CD1c-positive myeloid dendritic cell (primary cell): ENCODE data around the gene FGF18.
"Not testable (repeated sequence)": the region's sequence is repeated elsewhere in the genome, so short reads cannot be mapped to it uniquely, and the experiment has no call there.

Source experiments
- DNase-seq: peaks from one replicate; pipeline ENCODE4 v3.0.0-alpha.2; 2016; ENCODE audit errors: extremely low spot score

The FGF18 gene

GRCh38 chr5:171497494-171497893, 78.0 kb downstream of the FGF18 start:
- not testable (repeated sequence) for DNase-seq

DNA sequence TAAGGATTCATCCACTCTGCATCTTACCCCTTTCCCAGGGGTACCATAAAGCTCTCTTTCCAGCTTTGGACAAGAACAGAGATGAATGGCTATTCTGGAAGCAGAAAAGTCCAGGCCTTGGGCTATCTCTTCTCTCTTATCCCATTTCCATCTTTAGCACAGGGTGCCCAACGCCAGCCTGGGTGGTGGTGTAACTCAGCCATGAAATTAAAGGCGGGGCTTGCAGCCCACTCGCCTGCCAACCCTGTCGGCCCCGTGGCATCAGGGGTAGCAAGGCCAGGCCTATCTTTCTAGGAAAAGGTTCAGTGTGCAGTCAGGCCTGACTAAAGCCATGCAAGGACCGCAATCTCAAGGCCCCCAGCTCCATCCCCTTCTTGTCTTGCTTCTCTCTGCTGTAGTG, 78.7 kb downstream of the FGF18 start:
- DNase-seq: no peak

GRCh38 chr5:171499611-171500010, 80.2 kb downstream of the FGF18 start:
- no peak for DNase-seq

GRCh38 chr5:171505473-171506043, 86.1 kb downstream of the FGF18 start:
- no peak for DNase-seq

- no peak for DNase-seq
These were observed 87.5 kb downstream of the FGF18 start for GRCh38 chr5:171506951-171507350.
